HG03575 (cell line): ENCODE data around the gene MEGF11.

Experiments used
- ATAC-seq: cut with Tn5 transposase; IDR thresholded peaks from one replicate; pipeline ENCODE4 v1.9.1; 2021; ENCODE audit not compliant: unreplicated experiment, insufficient number of reproducible peaks, low FRiP score; ENCODE audit errors: extremely low read depth

Gene MEGF11

DNA sequence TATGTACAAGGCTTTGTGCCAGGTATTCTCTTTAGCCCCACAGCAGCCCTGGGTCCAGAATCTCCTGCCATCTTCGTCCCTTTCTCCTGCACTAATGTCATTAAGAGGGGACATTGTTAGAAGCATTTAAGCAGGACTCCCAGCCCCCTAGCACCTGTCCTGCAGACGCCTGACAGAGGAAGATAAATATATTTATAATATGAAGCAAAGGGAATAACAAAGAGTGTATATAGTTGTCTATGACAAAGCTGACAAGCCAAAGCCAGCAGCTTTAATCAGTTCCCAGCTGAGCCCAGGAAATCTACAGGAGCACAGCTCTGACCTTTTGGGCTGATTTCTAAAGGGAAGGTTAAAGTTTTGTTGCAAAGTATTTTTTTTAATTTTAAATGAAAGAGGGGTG, 96.0 kb downstream of the MEGF11 start:
- no peak for ATAC-seq

DNA sequence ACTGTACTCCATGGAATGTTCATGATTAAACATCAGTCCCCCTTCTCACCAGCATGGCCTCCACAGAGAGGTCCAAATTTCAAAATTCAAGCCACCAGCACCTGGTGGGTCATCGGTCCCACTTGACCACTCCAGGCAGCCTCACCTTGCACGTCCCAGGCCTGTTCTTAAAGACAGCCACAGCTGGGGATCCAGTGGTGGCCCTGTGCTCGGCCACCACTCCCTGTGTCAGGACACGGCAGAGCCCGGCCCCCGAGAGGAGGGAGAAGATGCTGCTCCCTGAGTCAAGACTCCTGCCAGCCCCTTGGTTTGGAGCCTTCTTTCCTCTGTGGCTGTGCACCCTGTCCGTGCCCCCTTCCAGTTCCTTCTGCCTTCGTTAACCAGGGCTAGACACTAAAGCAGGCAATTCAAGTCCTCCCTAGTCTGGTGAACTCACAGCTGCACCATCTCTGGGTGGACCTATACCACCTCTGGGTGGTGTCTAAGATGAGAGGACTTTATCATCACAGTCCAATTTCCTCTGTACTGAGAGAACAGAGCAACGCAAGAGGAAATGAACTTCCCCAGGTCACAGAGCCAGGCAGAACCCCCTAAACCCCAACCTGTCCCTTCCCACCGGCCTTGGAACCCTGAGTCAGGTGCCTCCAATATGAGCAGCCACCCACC, 97.1 kb downstream of the MEGF11 start:
- no peak for ATAC-seq

- ATAC-seq = no peak
These were observed 98.5 kb downstream of the MEGF11 start for GRCh38 chr15:66155065-66155464.

DNA sequence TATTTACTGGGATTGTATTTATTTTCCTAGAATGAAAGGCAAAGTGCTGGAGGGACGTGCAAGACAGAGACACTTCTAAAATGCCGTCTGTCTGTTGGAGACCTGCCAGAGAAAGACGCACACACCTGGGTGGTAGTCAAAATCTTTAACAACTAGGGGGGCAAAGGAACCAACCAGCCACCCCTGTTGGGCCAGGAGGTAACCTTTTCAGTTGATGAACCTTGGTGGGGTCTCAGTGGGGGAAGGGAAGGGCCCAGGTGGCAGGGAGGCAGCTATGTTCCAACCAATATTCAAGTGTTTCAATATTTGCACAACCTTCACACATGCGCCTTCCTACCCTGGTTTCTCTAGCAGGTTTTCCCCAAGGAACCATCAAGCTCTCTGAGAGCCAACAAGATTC, 99.0 kb downstream of the MEGF11 start:
- no peak for ATAC-seq

GRCh38 chr15:66153549-66154415, 99.8 kb downstream of the MEGF11 start:
- no peak for ATAC-seq

DNA sequence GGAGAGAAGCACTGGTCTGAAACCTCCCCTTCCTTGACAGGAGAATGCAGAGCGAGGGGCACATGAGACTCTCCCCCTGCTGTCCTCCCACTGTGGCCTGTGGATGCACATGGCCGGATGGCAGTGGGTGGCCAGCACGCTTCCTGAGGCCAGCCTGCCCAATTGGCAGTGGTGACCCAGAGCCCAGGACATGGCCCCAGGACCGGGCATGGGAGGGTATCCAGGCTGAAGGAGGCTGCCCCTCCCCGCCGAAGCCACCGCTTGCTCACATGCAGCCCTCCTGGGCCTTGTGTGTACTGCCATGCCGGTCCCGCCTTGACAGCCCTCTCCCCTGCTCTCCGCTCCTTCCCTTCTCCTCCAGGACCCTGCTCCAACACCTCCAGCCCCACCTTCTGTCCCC, 100.9 kb downstream of the MEGF11 start:
- no peak for ATAC-seq

- no peak for ATAC-seq
These were observed 101.7 kb downstream of the MEGF11 start for GRCh38 chr15:66151809-66152208.

- no peak for ATAC-seq
These were observed 103.7 kb downstream of the MEGF11 start for GRCh38 chr15:66149871-66150270.

- no peak for ATAC-seq
These were observed 105.4 kb downstream of the MEGF11 start for GRCh38 chr15:66148187-66148586.

GRCh38 chr15:66147440-66147839, 106.1 kb downstream of the MEGF11 start:
- no peak for ATAC-seq

GRCh38 chr15:66145726-66146182, 107.8 kb downstream of the MEGF11 start:
- ATAC-seq = no peak

GRCh38 chr15:66144978-66145725, 108.4 kb downstream of the MEGF11 start:
- ATAC-seq = no peak

DNA sequence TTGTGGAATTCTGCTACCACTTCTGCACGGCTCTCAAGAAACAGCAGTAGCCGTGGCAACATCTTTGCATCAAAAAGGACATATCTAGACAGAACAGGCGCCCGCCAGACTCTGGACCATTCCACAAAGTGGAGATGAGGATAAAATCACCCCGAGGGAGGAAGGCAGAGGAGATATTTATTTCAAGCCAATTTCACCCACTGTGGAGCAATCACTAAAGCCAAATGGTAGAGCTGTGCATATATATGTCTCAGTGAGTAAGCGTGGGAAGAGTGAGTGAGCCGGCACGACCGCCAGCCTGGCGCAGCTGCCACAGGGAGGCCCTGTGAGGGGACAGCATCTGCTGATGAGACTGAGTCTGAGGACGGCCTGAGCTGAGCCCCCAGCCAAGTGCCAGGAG, 111.3 kb downstream of the MEGF11 start:
- no peak for ATAC-seq

DNA sequence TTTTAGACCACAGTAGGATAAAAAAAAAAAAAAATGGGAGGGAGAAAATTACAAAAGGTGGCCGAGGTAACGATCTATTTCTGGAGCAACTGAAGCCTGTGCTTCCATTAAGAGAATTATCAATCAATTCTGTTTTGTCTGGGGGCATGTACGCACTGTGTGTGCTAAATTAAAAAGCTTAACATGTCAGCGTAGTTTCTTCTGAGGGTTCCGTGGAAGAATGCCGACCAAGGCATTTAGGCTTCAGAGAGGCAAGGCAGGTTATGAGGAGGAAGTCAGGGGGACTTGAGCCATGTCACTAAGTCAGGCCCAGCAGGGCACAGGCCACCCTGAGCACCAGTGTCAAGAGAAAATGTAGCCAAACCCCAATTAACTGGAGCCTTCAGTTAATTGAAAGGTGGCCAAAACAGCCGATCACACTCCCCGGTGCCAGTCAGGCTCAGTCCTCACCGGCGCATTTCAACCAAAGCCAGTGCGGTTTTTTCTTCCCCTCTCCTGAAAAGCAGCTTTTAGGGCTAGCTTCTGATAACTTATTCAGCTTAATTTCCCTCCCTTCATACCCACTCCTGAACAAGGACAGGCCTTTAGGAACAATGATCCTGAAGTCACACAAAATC, 113.9 kb downstream of the MEGF11 start:
- ATAC-seq = no peak

GRCh38 chr15:66138892-66139590, 114.5 kb downstream of the MEGF11 start:
- ATAC-seq = no peak

- no peak for ATAC-seq
These were observed 115.3 kb downstream of the MEGF11 start for GRCh38 chr15:66138096-66138783.

- ATAC-seq = no peak
These were observed 116.6 kb downstream of the MEGF11 start for GRCh38 chr15:66136948-66137347.

DNA sequence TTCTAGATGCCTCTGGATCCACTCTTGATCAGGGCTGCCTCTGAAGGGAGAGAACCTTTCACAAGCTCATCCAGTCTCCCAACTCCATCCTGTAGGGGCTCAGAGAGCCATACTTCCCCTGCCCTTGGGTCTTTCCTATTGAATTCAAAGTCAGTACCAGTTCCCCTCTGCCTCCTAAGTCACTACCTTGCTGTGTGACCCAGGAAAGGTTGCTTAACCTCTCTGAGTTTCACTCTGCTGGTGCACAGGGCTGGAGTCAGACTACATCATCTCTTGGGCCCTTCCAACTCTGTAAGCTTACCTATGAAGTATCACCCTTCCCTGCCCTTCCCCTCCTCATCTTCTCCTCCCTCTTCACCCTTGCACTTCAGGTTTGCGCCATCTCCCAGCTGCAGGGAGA, 117.9 kb downstream of the MEGF11 start:
- ATAC-seq = no peak
